Lower leg skin (tissue), 3 donors: ENCODE data around the gene NFIA.

Source experiments
- POLR2A ChIP-seq, 2 donors: fragments of 450-650 bp; IDR thresholded peaks; one replicate each; pipeline ENCODE4 v1.6.1; 2016 to 2017; ENCODE audit warnings: antibody characterized with exemption in 2 of 2, mild to moderate bottlenecking in 1 of 2, moderate library complexity in 1 of 2
- TF ChIP-seq, protein P1 (sequence below), 3 donors: fragments of 450-650 bp; IDR thresholded peaks; one replicate each; pipeline ENCODE4 v1.5.1; 2016; ENCODE audit warnings: antibody characterized with exemption in 3 of 3, mild to moderate bottlenecking in 3 of 3, moderate library complexity in 2 of 3

GRCh38 chr1:61165402-61165801 lies 83.0 kb downstream of the NFIA start:
- no peak for TF ChIP-seq POLR2A (IDR thresholded peaks at IDR 0.05)
- TF ChIP-seq, protein P1, sequence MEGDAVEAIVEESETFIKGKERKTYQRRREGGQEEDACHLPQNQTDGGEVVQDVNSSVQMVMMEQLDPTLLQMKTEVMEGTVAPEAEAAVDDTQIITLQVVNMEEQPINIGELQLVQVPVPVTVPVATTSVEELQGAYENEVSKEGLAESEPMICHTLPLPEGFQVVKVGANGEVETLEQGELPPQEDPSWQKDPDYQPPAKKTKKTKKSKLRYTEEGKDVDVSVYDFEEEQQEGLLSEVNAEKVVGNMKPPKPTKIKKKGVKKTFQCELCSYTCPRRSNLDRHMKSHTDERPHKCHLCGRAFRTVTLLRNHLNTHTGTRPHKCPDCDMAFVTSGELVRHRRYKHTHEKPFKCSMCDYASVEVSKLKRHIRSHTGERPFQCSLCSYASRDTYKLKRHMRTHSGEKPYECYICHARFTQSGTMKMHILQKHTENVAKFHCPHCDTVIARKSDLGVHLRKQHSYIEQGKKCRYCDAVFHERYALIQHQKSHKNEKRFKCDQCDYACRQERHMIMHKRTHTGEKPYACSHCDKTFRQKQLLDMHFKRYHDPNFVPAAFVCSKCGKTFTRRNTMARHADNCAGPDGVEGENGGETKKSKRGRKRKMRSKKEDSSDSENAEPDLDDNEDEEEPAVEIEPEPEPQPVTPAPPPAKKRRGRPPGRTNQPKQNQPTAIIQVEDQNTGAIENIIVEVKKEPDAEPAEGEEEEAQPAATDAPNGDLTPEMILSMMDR (IDR thresholded peaks at IDR 0.05), result no peak
